K562 (cell line): ENCODE results near the gene RNF168. TPM values are rescaled to one million over a fixed set of nuclear protein-coding genes. Genes with fewer than 3 reads are reported as not detected.
A peak's percentile ranks its signal among the peaks of the same experiment; 100 is the strongest.

Source experiments
- DACH1 ChIP-seq: fragments of 450-650 bp; IDR thresholded peaks from 2 replicates; pipeline ENCODE4 v1.6.1; 2018; ENCODE audit not compliant: partially characterized antibody
- E2F6 ChIP-seq, 2 experiments: IDR thresholded peaks; 2 replicates each; pipeline ENCODE4 v1.6.1; 2011; ENCODE audit warnings: borderline replicate concordance in 1 of 2, control low read depth in 1 of 2, low read depth in 1 of 2, low read length in 1 of 2, mild to moderate bottlenecking in 1 of 2, mixed read lengths in 1 of 2, moderate library complexity in 1 of 2; ENCODE audit not compliant: insufficient read depth in 1 of 2, insufficient read length in 1 of 2, poor library complexity in 1 of 2, severe bottlenecking in 1 of 2; ENCODE audit errors: extremely low read depth in 1 of 2
- ELF4 ChIP-seq: fragments of 450-650 bp; formaldehyde crosslinking; IDR thresholded peaks from 2 replicates; pipeline ENCODE4 v1.4.0; 2022; ENCODE audit warnings: missing genetic modification characterization
- HES1 ChIP-seq: fragments of 450-650 bp; IDR thresholded peaks from 2 replicates; pipeline ENCODE4 v1.6.1; 2016; ENCODE audit warnings: low read depth, mild to moderate bottlenecking, moderate library complexity
- MAZ ChIP-seq, 2 experiments: fragments of 450-650 bp in 1 of 2; sonication (generic) in 1 of 2; formaldehyde crosslinking; IDR thresholded peaks in 1 of 2; conservative IDR thresholded peaks in 1 of 2; 2 replicates each; pipeline versions ENCODE4 v1.4.0 to v1.5.0; 2020; ENCODE audit warnings: mild to moderate bottlenecking in 1 of 2, missing genetic modification reagents in 1 of 2
- MEIS2 ChIP-seq: fragments of 450-650 bp; IDR thresholded peaks from 2 replicates; pipeline ENCODE4 v1.6.1; 2014; ENCODE audit warnings: mild to moderate bottlenecking; ENCODE audit not compliant: partially characterized antibody
- NRF1 ChIP-seq, 2 experiments: fragments of 450-650 bp; IDR thresholded peaks in 1 of 2; conservative IDR thresholded peaks in 1 of 2; 2 replicates each; pipeline ENCODE4 v1.6.1; 2014; ENCODE audit warnings: mild to moderate bottlenecking in 2 of 2
- RBM22 ChIP-seq: fragments of 200-400 bp; formaldehyde crosslinking; IDR thresholded peaks from 2 replicates; pipeline ENCODE4 v1.6.1; 2018; ENCODE audit warnings: low read length, low read depth; ENCODE audit not compliant: poor library complexity, severe bottlenecking
- RFX5 ChIP-seq: IDR thresholded peaks from 2 replicates; pipeline ENCODE4 v1.6.1; 2011; ENCODE audit warnings: low read depth, mild to moderate bottlenecking, improper control_type of control experiment, low read length
- SMAD4 ChIP-seq: fragments of 250-450 bp; sonication (Bioruptor Pico); conservative IDR thresholded peaks from 2 replicates; pipeline ENCODE4 v1.8.0; 2021; ENCODE audit warnings: inconsistent platforms, mild to moderate bottlenecking, moderate library complexity
- THAP12 ChIP-seq: fragments of 250-450 bp; sonication (Bioruptor Pico); IDR thresholded peaks from 2 replicates; pipeline ENCODE4 v1.9.0; 2021; ENCODE audit warnings: mild to moderate bottlenecking, inconsistent platforms
- ZEB2 ChIP-seq: fragments of 450-650 bp; IDR thresholded peaks from 2 replicates; pipeline ENCODE4 v1.6.1; 2016
- ZNF766 ChIP-seq: fragments of 200-800 bp; sonication (Bioruptor generic); conservative IDR thresholded peaks from 2 replicates; pipeline ENCODE4 v1.6.1; 2016; ENCODE audit warnings: missing genetic modification characterization, missing compliant biosample characterization
- ZSCAN29 ChIP-seq: fragments of 450-650 bp; IDR thresholded peaks from 2 replicates; pipeline ENCODE4 v1.6.1; 2017
- polyA plus RNA-seq, 8 experiments: library from polyadenylated mRNA; depleted of rRNA in 4 of 8; stranded (reverse) in 5 of 8; unstranded in 3 of 8; fragments of >200 nt; fragmentation: Nextera tagmentation in 2 of 8; fragmentation: Illumina TruSeq in 1 of 8; extraction: Ambion mirVana in 2 of 8; extraction: Trizol in 1 of 8; gene quantifications; 2 replicates each; pipeline versions ENCODE4 v1.2.1 to v1.2.3, GENCODE V29; 2011 to 2014; ENCODE audit warnings: inconsistent platforms in 1 of 8, missing spikeins in 1 of 8
- total RNA-seq, 7 experiments: library from RNA; depleted of rRNA in 6 of 7; stranded (reverse); fragments of >200 nt in 6 of 7; fragmentation: Illumina TruSeq in 2 of 7; extraction: Trizol in 2 of 7; gene quantifications; 2 replicates each; pipeline versions ENCODE4 v1.2.1 to v1.2.3, GENCODE V29; 2011 to 2021; ENCODE audit warnings: low replicate concordance in 1 of 7
- TF ChIP-seq, protein P1 (sequence below): fragments of 450-650 bp; IDR thresholded peaks from 2 replicates; pipeline ENCODE4 v1.6.1; 2014; ENCODE audit warnings: low read depth, mild to moderate bottlenecking, moderate library complexity, borderline replicate concordance
- TF ChIP-seq, protein P2 (sequence below): sonication (generic); formaldehyde crosslinking; IDR thresholded peaks from 2 replicates; pipeline ENCODE4 v1.8.0; 2022; ENCODE audit warnings: missing genetic modification reagents, mild to moderate bottlenecking, moderate library complexity, borderline replicate concordance
- TF ChIP-seq, protein P3 (sequence below): fragments of 200-800 bp; sonication (Bioruptor generic); IDR thresholded peaks from 2 replicates; pipeline ENCODE4 v1.6.1; 2017; ENCODE audit warnings: missing genetic modification characterization, missing compliant biosample characterization

RNF168 gene
- total and polyA plus RNA-seq, 9 of the 15 experiments (the other 6 are each of a cell fraction or from before 2014, with no cell fraction given), result 6.0 to 32.1 (median 16.6) TPM

DNA sequence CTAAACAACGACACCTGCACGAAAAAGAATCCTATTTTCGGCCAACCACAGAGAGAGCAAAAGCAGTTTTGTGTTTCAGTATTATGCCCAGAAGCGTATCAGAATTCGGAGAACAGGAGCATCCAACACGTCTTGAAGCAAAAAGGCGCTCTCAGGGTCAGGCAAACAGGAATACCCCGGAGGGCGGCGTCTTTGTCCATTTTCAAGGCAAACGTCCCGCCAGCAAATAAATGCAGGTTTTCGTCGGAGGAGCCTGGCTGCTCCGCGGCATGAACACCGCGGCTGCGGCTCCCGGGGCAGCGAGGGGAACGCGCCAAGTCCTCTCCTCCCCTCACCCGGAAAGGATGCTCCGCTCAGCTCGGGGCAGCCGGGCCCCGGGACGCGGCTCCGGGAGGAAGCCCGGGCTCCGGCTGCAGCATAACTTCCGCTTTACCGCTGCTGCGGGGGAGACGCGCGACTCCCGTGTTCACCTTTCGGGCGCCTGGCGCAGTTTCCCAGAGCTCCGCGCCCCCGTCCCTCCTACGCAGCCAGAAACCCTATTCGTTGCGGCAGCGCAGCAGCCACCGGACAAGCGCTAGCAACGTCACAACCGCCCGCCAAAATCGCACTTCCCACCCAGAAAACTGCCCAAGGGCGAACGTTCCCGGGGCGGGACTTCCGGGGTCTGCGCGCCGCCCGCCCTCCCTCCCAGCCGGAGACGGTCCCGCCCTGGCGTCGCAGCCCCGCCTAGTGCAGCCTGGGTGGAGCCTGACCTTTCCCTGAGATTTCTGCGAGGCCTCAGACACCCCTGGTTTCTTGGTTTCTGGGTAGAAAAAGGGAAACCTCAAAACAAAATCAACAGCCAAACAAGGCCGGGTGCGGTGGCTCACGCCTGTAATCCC, at the start of gene RNF168 (continued):
- TF ChIP-seq, protein P1, sequence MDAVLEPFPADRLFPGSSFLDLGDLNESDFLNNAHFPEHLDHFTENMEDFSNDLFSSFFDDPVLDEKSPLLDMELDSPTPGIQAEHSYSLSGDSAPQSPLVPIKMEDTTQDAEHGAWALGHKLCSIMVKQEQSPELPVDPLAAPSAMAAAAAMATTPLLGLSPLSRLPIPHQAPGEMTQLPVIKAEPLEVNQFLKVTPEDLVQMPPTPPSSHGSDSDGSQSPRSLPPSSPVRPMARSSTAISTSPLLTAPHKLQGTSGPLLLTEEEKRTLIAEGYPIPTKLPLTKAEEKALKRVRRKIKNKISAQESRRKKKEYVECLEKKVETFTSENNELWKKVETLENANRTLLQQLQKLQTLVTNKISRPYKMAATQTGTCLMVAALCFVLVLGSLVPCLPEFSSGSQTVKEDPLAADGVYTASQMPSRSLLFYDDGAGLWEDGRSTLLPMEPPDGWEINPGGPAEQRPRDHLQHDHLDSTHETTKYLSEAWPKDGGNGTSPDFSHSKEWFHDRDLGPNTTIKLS, result peak; percentile 54
- TF ChIP-seq, protein P2, sequence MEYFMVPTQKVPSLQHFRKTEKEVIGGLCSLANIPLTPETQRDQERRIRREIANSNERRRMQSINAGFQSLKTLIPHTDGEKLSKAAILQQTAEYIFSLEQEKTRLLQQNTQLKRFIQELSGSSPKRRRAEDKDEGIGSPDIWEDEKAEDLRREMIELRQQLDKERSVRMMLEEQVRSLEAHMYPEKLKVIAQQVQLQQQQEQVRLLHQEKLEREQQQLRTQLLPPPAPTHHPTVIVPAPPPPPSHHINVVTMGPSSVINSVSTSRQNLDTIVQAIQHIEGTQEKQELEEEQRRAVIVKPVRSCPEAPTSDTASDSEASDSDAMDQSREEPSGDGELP (CRISPR knock-in tag), result peak; percentile 90; the same call in 1 of the 2 replicates
- TF ChIP-seq NRF1 (conservative IDR thresholded peaks at IDR 0.05 in 1 of 2, IDR thresholded peaks at IDR 0.05 in 1 of 2), result peak; percentile 89 to 91
- peak; percentile 89 for TF ChIP-seq THAP12 (CRISPR knock-in tag)
- TF ChIP-seq SMAD4 (CRISPR knock-in tag), result peak; percentile 91
- TF ChIP-seq ZNF766 (CRISPR knock-in tag), result peak; percentile 15; the same call in 1 of the 2 replicates
- peak; percentile 87 for TF ChIP-seq ZEB2
- TF ChIP-seq DACH1, result no peak
- TF ChIP-seq MAZ (CRISPR knock-in tag; conservative IDR thresholded peaks at IDR 0.05 in 1 of 2, IDR thresholded peaks at IDR 0.05 in 1 of 2), result peak; percentile 86 to 95
- TF ChIP-seq, protein P3, sequence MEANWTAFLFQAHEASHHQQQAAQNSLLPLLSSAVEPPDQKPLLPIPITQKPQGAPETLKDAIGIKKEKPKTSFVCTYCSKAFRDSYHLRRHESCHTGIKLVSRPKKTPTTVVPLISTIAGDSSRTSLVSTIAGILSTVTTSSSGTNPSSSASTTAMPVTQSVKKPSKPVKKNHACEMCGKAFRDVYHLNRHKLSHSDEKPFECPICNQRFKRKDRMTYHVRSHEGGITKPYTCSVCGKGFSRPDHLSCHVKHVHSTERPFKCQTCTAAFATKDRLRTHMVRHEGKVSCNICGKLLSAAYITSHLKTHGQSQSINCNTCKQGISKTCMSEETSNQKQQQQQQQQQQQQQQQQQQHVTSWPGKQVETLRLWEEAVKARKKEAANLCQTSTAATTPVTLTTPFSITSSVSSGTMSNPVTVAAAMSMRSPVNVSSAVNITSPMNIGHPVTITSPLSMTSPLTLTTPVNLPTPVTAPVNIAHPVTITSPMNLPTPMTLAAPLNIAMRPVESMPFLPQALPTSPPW (CRISPR knock-in tag), result peak; percentile 93
- peak; percentile 68 to 83 for TF ChIP-seq E2F6 (IDR thresholded peaks at IDR 0.05; ENCODE audit: borderline replicate concordance in 1 of 2, extremely low read depth in 1 of 2, insufficient read depth in 1 of 2, insufficient read length in 1 of 2, low read depth in 1 of 2, low read length in 1 of 2, poor library complexity in 1 of 2, severe bottlenecking in 1 of 2)
- TF ChIP-seq RFX5, result no peak
- peak; percentile 82 for TF ChIP-seq HES1
- peak; percentile 35 for TF ChIP-seq MEIS2
- TF ChIP-seq RBM22, result peak; percentile 71
- peak; percentile 64; the same call in 1 of the 2 replicates for TF ChIP-seq ZSCAN29
- peak; percentile 36; the same call in 1 of the 2 replicates for TF ChIP-seq ELF4 (CRISPR knock-in tag)
